NCI-H1694 (cell line): Measurements from ENCODE around the gene GLMN.
"Not testable (repeated sequence)": the region's sequence is repeated elsewhere in the genome, so short reads cannot be mapped to it uniquely, and the experiment has no call there.

Experiments
- DNase-seq: peaks from one replicate; lab custom pipeline; 2025; lab: John Stamatoyannopoulos, UW

GLMN gene

DNA sequence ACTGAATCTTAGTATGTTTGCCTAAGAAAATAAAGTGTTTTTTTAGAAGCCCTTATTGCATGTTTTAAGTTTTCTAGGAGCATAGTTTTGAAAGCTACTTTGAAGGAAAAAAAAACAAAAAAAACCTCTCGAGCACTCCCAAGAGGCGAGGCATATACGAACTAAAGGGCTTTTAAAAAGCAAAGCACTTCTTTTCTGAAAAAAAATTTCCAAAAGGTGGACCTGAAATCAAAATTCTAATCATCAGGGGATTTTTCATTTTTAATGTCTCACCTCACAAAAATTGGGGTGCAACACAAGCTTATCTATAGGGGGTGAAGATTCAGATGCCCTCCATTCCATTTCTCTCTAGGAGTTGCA lies 594 bp downstream of the GLMN start:
- no peak for DNase-seq

DNA sequence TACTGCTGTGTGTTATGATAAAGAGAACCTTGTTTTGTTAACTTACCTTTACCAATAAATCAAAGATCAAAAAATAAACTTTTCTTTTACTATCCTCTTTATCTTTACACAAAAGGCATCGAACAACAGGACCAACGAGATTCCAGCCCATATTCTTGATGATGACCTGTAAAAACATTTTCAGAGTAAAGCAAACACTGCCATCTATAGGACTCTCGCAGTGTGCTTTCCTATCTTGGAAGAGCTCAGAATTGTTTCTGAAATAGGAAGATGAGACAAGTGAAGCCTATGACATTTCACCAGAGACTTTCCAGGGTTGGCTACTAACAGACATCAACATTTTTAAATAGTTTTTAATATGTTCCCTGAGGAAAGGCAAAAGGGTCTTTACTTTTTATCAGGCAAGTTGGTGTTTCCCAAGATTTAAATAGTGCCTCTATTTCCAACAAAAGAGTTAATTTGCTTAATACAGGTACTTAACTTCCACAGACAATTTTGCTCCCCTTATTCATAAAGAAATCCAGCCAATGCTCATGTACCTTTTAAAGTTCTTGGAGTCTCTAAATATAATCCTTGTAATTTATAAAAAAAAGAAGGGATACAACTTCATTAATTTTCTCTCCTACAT lies 7.3 kb downstream of the GLMN start:
- peak; percentile 53 for DNase-seq

DNA sequence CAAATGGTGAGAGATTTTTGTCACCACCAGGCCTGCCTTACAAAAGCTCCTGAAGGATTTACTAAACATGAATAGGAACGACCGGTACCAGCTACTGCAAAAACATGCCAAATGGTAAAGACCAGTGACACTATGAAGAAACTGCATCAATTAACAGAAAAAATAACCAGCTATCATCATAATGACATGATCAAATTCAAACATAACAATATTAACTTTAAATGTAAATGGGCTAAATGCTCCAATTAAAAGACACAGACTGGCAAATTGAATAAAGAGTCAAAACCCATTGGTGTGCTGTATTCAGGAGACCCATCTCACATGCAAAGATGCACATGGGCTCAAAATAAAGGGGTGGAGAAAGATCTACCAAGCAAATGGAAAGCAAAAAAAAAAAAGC lies 17.4 kb downstream of the GLMN start:
- not testable (repeated sequence) for DNase-seq

DNA sequence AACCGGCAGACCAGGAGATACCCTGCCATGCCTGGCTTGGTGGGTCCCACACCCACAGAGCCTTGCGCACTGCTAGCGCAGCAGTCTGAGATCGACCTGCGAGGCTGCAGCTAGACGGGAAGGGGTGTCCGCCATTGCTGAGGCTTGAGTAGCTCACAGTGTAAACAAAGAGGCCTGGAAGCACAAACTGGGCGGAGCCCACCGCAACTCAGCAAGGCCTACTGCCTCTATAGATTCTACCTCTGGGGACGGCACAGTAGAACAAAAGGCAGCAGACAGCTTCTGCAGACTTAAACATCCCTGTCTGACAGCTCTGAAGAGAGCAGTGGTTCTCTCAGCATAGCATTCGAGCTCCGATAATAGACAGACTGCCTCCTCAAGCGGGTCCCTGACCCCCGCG lies 19.0 kb downstream of the GLMN start:
- DNase-seq: not testable (repeated sequence)

DNA sequence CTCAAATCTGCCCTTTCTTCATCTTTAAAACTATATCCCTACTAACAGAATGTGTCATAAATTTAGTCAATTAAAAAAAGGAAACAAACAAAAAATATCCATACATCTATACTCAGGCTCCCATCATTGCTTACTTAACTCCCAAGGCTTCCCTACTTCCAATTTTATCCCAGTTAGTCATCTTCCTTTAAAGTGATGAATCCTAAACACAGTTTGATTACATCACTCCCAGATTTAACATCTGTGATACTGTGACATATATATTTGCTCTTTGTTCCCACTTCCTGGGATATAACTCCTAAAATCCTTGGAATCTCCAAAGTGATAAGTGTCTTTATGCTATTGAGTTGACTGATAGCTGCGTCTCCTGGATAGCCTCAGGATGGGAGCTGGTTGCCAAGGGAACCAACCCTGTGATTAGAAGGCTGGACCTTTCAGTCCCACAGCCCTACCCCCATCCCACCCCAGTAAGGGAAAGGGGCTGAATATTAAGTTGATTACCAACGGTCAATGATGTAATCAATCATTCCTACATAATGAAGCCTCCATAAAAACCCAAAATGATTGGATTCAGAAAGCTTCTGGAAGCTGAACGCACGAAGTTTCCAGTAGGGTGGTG lies 21.6 kb downstream of the GLMN start:
- no peak for DNase-seq

DNA sequence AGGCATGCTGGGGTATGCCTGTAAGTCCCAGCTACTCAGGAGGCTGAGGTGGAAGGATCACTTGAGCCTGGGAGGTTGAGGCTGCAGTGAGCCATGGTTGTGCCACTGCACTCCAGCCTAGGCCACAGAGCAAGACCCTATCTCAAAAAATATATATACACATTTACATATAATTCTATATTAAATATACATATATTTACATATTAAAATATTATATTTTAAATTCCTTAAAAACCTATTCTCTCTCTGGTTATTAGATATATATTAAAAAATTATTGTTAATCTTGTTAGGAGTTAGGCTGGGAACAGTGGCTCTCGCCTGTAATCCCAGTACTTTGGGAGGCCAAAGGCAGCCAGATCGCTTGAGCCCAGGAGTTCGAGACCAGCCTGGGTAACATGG lies 22.7 kb downstream of the GLMN start:
- DNase-seq: no peak

DNA sequence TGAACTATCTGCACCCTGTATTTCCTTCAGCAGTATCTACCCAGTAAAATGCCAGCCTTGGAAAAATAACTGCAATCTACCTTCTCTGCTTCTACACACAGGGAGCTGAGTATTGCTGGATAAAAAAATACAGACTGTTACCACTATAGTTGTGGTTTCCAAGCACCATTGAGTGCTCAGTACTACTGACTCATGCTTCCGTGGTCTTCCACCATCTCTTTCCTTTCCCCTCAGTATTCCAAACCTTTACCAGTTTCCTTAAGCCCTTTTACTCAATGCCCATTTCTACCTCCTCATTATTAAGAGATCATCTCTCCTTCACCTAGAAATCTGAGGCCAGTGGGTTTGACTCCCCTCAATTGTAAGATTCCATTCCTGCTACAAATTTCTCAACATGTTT lies 23.8 kb downstream of the GLMN start:
- DNase-seq: no peak

DNA sequence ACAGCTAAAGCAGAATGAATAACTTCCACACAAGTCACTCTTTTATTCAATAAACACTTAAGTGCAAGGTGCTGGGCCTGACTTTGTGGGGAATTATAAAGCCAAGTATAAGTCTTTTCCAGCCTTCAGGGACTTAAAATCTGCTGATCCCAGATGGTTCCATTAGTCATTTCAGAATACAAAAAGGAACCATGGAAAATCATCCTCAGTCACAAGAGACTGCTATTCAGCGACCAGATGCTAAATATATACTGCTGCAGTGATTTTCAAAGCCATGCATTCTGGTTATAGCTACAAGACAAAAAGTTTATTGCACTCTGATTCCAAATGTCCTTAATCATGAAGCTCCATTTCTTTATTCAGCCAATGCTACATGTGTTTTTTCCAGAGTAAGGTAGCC lies 25.7 kb downstream of the GLMN start:
- DNase-seq: no peak

DNA sequence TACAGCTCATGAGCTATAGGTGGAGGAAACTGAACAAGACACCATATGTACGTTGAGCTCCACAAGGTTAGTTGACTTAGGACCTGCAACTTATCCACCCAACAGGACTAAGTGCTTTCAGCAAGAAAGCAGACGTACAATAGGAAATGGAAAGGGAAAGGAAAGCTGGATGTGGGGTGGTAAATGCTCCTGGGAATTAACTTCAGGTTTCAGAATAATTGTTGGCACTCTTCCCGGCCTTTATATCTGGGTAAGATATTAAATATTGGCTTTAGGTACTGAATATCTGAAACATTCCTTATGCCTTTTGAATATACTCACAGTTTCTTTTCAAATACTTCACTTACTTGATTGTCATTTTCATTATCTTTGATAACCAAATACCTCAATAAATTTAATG lies 36.3 kb downstream of the GLMN start:
- no peak for DNase-seq

DNA sequence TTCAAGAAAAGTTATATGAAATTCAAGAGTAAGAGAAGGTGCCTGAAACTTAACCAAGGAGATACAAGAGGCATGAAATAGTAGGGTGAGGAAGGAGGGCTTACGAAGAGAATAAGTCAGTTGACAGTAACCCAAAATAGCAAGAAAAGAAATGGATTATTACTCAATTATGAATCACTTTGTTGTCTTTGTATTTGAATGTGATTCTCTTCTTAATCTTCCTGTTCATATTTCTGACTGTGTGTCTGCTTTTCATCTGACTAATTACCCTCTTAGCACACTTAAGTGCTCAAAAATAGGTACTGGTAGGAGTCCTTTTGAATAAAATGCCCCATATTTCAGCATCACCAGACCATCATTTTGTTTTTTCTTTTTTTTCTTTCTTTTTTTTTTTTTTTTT lies 39.4 kb downstream of the GLMN start:
- no peak for DNase-seq

DNA sequence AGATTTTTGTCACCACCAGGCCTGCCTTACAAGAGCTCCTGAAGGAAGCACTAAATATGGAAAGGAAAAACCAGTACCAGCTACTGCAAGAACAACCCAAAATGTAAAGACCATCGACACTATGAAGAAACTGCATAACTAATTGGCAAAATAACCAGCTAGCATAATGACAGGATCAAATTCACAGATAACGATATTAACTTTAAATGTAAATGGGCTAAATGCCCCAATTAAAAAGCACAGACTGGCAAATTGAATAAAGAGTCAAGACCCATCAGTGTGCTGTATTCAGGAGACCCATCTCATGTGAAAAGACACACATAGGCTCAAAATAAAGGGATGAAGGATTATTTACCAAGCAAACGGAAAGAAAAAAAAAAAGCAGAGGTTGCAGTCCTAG lies 44.1 kb downstream of the GLMN start:
- not testable (repeated sequence) for DNase-seq

DNA sequence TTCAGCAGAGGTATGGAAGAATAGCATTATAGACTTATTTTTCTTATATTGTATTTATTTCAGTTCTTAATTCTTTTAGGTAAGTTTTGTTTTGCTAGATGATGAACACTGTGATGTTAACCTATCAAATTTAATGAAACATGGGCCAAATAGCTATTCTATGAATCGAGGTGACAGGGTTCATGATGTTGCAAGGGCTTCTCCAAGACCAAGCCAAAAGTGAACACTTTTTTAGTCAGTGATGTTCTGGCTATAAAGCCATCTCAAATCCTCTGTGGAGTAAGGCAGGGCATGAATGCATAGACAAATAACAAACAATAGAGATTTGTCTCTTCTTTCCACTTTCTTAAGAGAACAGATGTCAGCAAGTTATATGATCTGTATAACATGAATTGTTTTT lies 54.4 kb downstream of the GLMN start:
- no peak for DNase-seq

DNA sequence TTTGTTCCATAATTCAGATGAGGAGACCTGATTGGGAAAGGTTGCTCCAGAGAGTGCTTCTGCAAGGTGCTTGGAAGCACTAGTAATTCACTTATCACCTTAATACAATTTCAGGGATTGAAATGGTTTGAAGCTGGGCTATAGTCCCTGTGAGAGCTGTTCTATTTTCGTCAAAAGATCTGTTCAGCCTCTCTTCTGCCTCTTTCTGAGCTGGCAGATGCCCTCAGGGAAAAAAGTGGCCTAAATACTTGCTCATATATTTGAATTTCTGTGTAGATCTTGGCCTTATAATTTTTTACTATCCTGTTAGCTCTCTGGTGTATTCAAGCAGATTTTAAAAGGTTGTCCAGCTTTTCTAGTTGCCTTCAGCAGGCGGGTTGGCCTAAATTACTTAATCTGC lies 58.8 kb downstream of the GLMN start:
- DNase-seq: no peak

DNA sequence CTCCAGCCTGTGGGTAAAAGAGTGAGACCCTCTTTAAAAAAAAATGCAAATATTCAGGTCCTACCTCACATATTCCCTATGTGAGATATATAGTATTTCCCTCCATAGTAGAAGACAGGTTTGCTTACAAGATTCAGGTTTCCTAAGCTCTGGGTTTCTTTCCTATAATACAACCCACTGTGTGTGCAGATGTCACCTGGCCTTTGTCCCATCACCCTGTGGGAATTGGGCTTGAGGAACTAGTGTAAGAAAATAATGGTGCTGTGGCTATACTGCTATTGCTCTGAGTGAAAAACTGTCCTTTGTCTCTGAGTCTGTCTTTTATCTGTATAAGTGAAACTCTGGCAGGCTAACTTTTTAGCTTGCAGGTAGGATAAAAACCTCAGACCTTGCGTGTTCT lies 68.1 kb downstream of the GLMN start:
- no peak for DNase-seq

DNA sequence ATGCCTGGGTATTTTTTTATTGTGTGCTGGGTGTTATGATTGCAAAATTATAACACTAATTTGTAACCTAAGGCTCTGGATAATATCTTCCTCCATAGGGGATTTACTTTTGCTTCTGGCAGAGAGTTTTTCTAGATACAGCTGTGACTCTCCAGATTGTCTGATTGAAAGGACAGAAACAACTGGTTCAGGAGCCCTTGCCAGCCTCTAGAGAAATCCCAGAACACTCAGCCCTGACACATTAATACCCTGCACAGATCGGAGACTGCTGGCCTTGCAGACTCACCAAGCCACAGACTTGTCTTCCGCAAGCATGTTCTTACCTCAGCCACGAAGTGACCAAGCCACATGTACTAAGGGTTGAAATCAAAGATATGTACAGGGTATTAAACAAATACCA lies 70.4 kb downstream of the GLMN start:
- no peak for DNase-seq

DNA sequence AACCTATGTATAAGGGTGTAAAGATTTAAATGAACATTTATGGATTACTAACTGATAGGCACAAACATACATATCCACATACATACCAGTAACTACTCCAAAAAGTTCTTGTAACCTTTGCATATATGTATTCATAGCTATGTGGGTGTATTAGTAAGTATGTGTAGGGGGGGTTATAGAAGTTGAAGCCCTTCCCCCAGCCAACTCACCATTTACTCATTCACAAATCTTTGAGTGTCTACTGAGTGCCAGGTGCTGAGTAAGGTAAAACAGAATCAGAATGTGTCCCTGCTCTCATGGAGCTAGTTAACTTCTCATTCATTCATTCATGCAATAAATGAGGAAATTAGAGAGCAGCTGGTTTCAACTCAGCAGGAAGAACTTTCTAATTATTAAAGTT lies 79.8 kb downstream of the GLMN start:
- no peak for DNase-seq

DNA sequence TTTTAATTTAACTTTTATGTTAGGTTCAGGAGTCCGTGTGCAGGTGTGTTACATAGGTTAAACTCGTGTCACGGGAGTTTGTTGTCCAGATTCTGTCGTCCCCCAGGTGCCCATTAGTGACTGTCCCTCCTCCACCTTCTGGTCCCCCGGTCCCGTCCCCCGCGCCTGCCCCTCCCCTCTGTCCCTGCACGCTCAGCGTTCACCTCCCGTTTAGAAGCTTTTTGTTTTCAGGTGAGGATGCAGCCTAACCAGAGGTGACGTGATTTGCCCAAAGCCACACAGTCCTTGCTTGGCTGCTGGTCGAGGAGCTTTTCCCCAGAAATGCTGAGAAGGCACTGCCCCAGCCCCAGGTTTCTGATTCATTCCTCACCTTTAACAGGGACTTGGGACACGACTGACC lies 80.2 kb downstream of the GLMN start:
- DNase-seq: no peak

DNA sequence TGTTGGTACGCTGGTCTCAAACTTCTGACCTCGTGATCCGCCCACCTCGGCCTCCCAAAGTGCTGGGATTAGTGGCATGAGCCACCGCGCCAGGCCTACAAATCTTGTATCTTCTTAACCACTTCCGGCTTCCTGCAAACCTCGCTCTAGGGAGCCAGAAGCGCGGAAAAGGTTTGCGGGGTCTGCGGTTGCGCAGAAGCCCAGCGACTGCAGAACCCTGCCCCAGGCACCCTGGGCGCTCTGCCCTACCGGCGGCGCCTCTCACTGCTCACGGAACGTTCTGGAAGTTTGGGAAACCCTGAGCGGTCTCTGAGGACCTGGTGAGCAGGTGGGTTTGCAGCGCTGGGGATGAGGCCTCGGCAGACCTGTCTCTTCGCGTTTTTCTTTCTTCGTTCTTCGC lies 81.1 kb downstream of the GLMN start, which contains the start of gene C1orf146:
C1orf146 (plus strand) TSS at position 195 of the 400 bp plus-strand sequence. CDS start 13,506 bp downstream, outside the sequence.
- no peak for DNase-seq

DNA sequence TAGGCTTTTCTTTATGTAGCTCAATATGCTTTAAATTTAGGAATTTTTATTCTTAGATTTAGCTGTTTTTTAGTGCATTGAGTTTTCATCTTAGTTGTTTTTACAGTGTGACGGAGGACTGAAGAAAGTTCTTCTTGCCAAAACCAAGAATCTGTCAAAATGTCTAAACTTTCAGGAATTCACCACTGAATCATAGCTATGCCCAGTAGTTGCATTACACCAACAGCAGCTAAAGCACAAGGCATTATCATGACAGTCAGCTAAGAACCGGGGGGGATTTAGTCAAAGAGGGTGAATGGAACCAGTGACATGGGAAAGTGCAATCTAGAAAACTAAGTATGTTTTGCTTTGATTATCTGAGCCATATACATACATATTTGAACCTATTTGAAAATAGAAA lies 87.6 kb downstream of the GLMN start:
- DNase-seq: no peak

DNA sequence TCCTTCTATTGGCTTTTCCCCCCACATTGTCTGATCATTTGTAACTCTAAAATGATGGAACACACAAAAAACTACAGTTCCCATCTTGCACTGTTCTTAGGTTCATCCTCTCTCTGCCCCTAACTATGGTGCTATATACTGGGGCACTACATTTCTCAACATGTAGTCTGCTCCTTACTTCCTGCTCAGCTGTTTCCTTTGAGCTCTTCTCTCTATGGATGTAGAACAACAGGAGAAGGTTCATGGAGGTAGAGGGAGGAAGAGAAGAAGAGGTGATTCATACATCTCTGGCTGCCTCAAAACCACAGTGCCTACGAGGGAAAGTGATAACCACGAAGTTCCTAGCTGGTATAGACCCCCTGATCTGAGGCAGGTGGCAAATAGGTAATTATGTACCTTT lies 88.1 kb downstream of the GLMN start:
- no peak for DNase-seq

DNA sequence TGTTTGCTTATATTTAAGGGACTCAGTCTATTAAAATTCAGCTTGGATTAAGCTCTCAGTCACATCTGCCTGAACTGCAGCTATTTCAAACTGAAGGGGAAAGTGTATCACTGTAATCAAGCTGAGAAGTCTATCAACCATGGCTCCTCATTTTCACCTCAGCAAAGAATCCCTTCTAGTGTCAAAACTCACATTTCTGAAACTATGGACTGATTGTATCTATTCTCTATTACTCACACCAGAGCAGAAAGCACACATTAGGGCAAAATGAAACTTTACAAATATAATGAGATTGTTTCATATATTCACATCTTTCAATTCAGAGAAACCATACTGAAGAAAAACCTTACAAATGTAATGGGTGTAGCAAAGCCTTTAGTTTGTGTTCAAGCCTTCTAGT lies 95.7 kb downstream of the GLMN start:
- no peak for DNase-seq

DNA sequence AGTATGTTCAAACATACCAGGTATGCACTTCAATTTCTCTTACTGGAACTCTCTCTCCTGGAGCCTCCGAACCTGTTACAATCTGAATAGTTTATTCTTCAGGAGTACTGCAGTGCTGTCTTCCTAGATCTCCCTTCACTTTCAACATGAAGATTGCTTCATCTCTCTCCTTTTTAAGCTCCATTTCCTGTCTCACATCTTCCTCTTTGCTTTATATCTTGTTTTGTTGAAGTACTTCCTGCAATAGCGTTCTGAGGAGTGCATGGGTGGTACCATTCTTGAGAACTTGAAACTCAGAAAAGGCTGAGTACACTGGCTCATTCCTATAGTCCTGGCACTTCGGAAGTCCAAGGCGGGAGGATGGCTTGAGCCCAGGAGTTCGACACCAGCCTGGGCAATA lies 96.8 kb downstream of the GLMN start:
- DNase-seq: no peak
